ENCODE results near the gene COG5. TPM values are rescaled to one million over a fixed set of nuclear protein-coding genes. Genes with fewer than 3 reads are reported as not detected.

COG5 gene
- total RNA-seq, 1 donor from 2014 or later: 63.4 TPM

GRCh38 chr7:107181172-107181571 lies 382.5 kb downstream of the COG5 start:
- DNase-seq (ENCODE audit: low spot score): no peak

GRCh38 chr7:107180378-107180777 lies 383.3 kb downstream of the COG5 start:
- no peak for DNase-seq (ENCODE audit: low spot score)

GRCh38 chr7:107179326-107180164 lies 384.2 kb downstream of the COG5 start:
- no peak for DNase-seq (ENCODE audit: low spot score)

- DNase-seq (ENCODE audit: low spot score): no peak
Measured at GRCh38 chr7:107173691-107174406, 389.9 kb downstream of the COG5 start.

- no peak for DNase-seq (ENCODE audit: low spot score)
Measured at GRCh38 chr7:107173191-107173590, 390.5 kb downstream of the COG5 start.

GRCh38 chr7:107172276-107173032 lies 391.3 kb downstream of the COG5 start:
- no peak for DNase-seq (ENCODE audit: low spot score)

GRCh38 chr7:107171496-107171895 lies 392.2 kb downstream of the COG5 start:
- no peak for DNase-seq (ENCODE audit: low spot score)

GRCh38 chr7:107170051-107170915 lies 393.4 kb downstream of the COG5 start:
- DNase-seq (ENCODE audit: low spot score): no peak

- peak; percentile 98 for DNase-seq (ENCODE audit: low spot score)
Measured at GRCh38 chr7:107169120-107170050, 394.3 kb downstream of the COG5 start.

- DNase-seq (ENCODE audit: low spot score): peak; percentile 100
Measured at GRCh38 chr7:107168233-107169119, 395.2 kb downstream of the COG5 start, which contains the start of gene HBP1. TSS of gene HBP1 (plus strand) at chr7:107169003. CDS start at chr7:107179894, 10,891 bp downstream.

- DNase-seq (ENCODE audit: low spot score): no peak
Measured at GRCh38 chr7:107167483-107168232, 396.1 kb downstream of the COG5 start.

- no peak for DNase-seq (ENCODE audit: low spot score)
Measured at GRCh38 chr7:107166736-107167426, 396.8 kb downstream of the COG5 start.

- no peak for DNase-seq (ENCODE audit: low spot score)
Measured at GRCh38 chr7:107165341-107165740, 398.4 kb downstream of the COG5 start.

GRCh38 chr7:107164092-107164491 lies 399.6 kb downstream of the COG5 start:
- DNase-seq (ENCODE audit: low spot score): no peak

GRCh38 chr7:107162475-107162874 lies 401.2 kb downstream of the COG5 start:
- DNase-seq (ENCODE audit: low spot score): no peak

- DNase-seq (ENCODE audit: low spot score): no peak
Measured at GRCh38 chr7:107161415-107161814, 402.3 kb downstream of the COG5 start.

GRCh38 chr7:107160389-107160788 lies 403.3 kb downstream of the COG5 start:
- DNase-seq (ENCODE audit: low spot score): no peak

- no peak for DNase-seq (ENCODE audit: low spot score)
Measured at GRCh38 chr7:107158028-107158427, 405.7 kb downstream of the COG5 start.

Measured in ureter (tissue), 1 donor.